ENCODE measurements around the gene IFT52. TPM values are rescaled to one million over a fixed set of nuclear protein-coding genes. Genes with fewer than 3 reads are reported as not detected.
A peak's percentile ranks its signal among the peaks of the same experiment; 100 is the strongest.

IFT52 gene
- total RNA-seq, 1 donor from 2014 or later: 22.6 TPM

DNA sequence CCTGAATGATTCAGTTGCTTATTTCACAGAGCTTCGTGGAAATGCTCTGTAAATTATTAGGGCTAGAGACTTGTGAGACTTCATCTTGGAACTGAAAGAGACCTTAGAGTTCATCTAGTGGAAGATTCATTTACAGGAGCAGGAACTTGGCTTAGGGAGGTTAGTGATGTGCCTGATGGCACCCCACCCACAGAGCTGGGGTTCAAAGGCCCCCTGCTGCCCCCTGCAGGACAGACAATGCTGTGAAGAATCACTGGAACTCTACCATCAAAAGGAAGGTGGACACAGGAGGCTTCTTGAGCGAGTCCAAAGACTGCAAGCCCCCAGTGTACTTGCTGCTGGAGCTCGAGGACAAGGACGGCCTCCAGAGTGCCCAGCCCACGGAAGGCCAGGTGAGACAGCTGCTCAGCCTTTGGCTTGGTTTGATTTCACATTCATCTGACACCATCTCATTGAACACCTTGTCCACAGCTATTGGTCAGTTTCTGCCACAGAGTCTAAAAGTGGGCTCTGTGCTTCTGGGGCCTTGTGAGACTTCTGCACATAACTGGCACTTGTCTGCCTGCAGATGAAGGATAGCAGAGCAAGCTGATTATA lies 101.3 kb downstream of the IFT52 start:
- no peak overlapping the region for H3K4me3 ChIP-seq (ENCODE audit: low read depth, low read length)
- TF ChIP-seq, protein P1, sequence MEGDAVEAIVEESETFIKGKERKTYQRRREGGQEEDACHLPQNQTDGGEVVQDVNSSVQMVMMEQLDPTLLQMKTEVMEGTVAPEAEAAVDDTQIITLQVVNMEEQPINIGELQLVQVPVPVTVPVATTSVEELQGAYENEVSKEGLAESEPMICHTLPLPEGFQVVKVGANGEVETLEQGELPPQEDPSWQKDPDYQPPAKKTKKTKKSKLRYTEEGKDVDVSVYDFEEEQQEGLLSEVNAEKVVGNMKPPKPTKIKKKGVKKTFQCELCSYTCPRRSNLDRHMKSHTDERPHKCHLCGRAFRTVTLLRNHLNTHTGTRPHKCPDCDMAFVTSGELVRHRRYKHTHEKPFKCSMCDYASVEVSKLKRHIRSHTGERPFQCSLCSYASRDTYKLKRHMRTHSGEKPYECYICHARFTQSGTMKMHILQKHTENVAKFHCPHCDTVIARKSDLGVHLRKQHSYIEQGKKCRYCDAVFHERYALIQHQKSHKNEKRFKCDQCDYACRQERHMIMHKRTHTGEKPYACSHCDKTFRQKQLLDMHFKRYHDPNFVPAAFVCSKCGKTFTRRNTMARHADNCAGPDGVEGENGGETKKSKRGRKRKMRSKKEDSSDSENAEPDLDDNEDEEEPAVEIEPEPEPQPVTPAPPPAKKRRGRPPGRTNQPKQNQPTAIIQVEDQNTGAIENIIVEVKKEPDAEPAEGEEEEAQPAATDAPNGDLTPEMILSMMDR (IDR thresholded peaks at IDR 0.05; ENCODE audit: insufficient read depth, low read length, severe bottlenecking): peak; percentile 66
- DNase-seq (ENCODE audit: low read depth) (peak; percentile 31), FAIRE-seq (no peak)
- H3K27me3 ChIP-seq (ENCODE audit: control insufficient read depth, insufficient read depth, low read length): no peaks in the 10 kb centered on the region
- no peaks in the 10 kb centered on the region for H3K36me3 ChIP-seq (ENCODE audit: control insufficient read depth, insufficient read depth, low read length)

DNA sequence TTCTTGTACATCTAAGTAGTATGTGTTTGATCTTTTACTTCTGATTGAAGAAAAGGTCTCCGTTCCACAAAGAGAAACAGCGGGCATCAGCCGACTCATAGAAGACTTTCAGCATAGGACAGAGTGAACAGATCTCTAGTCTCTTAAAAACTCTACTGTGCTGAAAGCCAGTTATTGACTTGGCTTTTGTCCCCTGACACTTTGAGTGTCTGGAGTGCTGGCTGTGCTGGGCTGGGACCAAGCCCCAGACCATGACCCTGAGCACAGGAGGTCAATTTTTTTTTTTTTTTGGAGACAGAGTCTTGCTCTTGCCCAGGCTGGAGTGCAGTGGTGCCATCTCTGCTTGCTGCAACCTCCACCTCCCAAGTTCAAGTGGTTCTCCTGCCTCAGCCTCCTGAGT lies 104.0 kb downstream of the IFT52 start:
- Histone ChIP-seq H3K27me3 (ENCODE audit: control insufficient read depth, insufficient read depth, low read length) (no peaks in the 10 kb centered on the region), H3K4me3 (ENCODE audit: low read depth, low read length) (no peak overlapping the region), H3K36me3 (ENCODE audit: control insufficient read depth, insufficient read depth, low read length) (no peaks in the 10 kb centered on the region)
- TF ChIP-seq, protein P1 (IDR thresholded peaks at IDR 0.05; ENCODE audit: insufficient read depth, low read length, severe bottlenecking): no peak
- FAIRE-seq (no peak), DNase-seq (ENCODE audit: low read depth) (no peak)

- H3K36me3 ChIP-seq (ENCODE audit: control insufficient read depth, insufficient read depth, low read length): no peaks in the 10 kb centered on the region
- FAIRE-seq (no peak), DNase-seq (ENCODE audit: low read depth) (no peak)
- H3K4me3 ChIP-seq (ENCODE audit: low read depth, low read length): no peak overlapping the region
- TF ChIP-seq, protein P1 (IDR thresholded peaks at IDR 0.05; ENCODE audit: insufficient read depth, low read length, severe bottlenecking): no peak
- H3K27me3 ChIP-seq (ENCODE audit: control insufficient read depth, insufficient read depth, low read length): no peaks in the 10 kb centered on the region
Measured at GRCh38 chr20:43695571-43695970, 104.8 kb downstream of the IFT52 start.

Other genes starting within 250 kb of the IFT52 start
- gene SRSF6, start 133.0 kb upstream of the IFT52 start, total RNA-seq: 34.5 and 37.1 TPM in 2 replicates
- 5.0 and 5.6 TPM in 2 replicates for gene L3MBTL1, start 83.2 kb upstream of the IFT52 start, total RNA-seq
- gene SGK2, start 31.9 kb upstream of the IFT52 start, total RNA-seq: 0.38 and 0.53 TPM in 2 replicates
- under 0.01 and 1.0 TPM in 2 replicates for gene MYBL2, start 76.2 kb downstream of the IFT52 start, total RNA-seq
- not detected in 2 replicates for gene GTSF1L, start 136.1 kb downstream of the IFT52 start, total RNA-seq